Spleen (tissue), 7 donors: Measurements from ENCODE around the gene AKAP1.

Source experiments
- CTCF ChIP-seq, 11 experiments: fragments of 200-600 bp in 7 of 11; fragments of 450-650 bp in 4 of 11; sonication (generic) in 4 of 11; IDR thresholded peaks in 8 of 11; conservative IDR thresholded peaks in 3 of 11; 1 replicate in 7 of 11; 2 replicates in 4 of 11; pipeline versions ENCODE4 v1.4.0 to v1.8.0; 2016 to 2021; ENCODE audit warnings: antibody characterized with exemption in 11 of 11, inconsistent platforms in 4 of 11, mild to moderate bottlenecking in 1 of 11
- POLR2A ChIP-seq, 3 donors: fragments of 450-650 bp; IDR thresholded peaks; one replicate each; pipeline ENCODE4 v1.5.1; 2017; ENCODE audit warnings: antibody characterized with exemption in 3 of 3, mild to moderate bottlenecking in 1 of 3
- donor health status: DM: no; HTN: no; CAD: no; lungs with moderate emphysema.
- donor health status: DM: no; HTN: no; CAD: no.
- donor health status: DM: no; HTN: no; CAD: no.

GRCh38 chr17:57117798-57118197 lies 32.8 kb downstream of the AKAP1 start:
- TF ChIP-seq CTCF (IDR thresholded peaks at IDR 0.05 in 8 of 11, conservative IDR thresholded peaks at IDR 0.05 in 3 of 11) (no peak), POLR2A (IDR thresholded peaks at IDR 0.05) (no peak)
